Measurements from ENCODE around the gene APBA2. TPM values are rescaled to one million over a fixed set of nuclear protein-coding genes. Genes with fewer than 3 reads are reported as not detected.

The APBA2 gene
- total RNA-seq, 1 experiment from 2014 or later = 0.31 TPM

DNA sequence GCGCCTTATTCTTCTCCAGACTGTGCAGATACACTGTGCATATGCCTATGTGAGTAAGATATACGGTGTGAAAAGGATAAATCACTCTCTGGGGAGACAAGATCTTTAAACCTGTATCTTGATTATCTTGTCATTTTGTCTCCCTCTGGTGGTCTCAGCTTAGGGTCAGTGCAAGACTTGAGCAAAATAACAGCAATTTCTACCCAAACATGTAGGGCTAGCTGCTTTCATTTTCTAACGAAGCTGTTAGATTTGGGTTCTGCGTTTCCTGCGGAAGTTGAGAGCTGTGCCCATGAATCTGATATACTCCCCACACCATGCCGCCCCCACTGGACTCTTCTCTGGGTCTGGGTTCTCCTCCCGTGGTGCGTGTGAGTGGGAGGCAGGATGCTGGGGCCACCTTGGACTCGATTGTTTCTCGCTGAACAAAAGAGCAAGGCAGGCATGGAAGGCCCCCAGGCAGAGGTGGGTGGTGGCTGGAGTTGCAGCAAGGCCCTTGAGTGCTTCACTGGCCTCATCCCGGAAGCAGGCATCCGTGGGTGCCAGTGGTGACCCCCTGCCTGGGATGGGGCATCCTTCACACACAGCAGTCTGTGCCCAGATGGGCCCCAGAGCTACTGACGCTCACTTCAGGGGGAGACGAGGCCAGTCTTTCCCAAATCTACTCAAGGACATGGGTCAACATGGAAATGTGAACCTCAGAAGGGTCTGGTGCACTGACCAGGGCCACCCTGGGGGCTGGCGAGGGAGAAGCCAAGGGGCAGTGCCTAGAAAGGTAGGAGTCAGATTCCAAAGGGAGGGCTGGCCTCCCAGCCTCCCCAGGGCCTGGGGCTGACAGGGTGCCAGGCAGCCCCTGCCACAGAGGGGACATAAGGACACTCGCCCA lies 204.2 kb downstream of the APBA2 start:
- intact Hi-C loops (cut with micrococcal nuclease; ENCODE audit: unreplicated experiment) = no loop called here
- no peaks in the 10 kb centered on the region; the same call in 1 of the 2 replicates for H3K27me3 ChIP-seq (ENCODE audit: control insufficient read depth, insufficient read depth, low read length)
- no peaks in the 10 kb centered on the region for H3K9me3 ChIP-seq (ENCODE audit: control insufficient read depth, insufficient read depth, low read depth, low read length)
- no peak overlapping the region for H3K4me3 ChIP-seq (ENCODE audit: low read depth in 2 of 2, low read length in 2 of 2)
- no TSS peak for BruUV-seq (replicated peaks)
- ChIA-PET POLR2A (interaction anchor here (0.5 kb wide), 1 partner anchor 12 kb away, joined by 4 read pairs; no protein-coding TSS in a partner anchor), CTCF (interaction anchor here (0.6 kb wide), 1 partner anchor 14 kb away, joined by 5 read pairs; no protein-coding TSS in a partner anchor)
- no peak overlapping the region for H3K27ac ChIP-seq (ENCODE audit: low read length)
- no peaks in the 10 kb centered on the region for H3K36me3 ChIP-seq (ENCODE audit: control insufficient read depth, insufficient read depth, low read length)
- DNase-seq (ENCODE audit: low read depth, low spot score) (no peak), ATAC-seq (no peak)
- in situ Hi-C loops (cut with HindIII; ENCODE audit: low pct_unique_long_range_greater_than_20kb, low sequenced_read_pairs) = no loop called here
- H3K4me1 ChIP-seq (ENCODE audit: control insufficient read depth, insufficient read depth, low read length) = no peaks in the 10 kb centered on the region
- no peak for TF ChIP-seq SIN3A (IDR thresholded peaks at IDR 0.05; ENCODE audit: borderline replicate concordance, insufficient read depth, low read depth, low read length)
- TF ChIP-seq POLR2AphosphoS5 (IDR thresholded peaks at IDR 0.05; ENCODE audit: low read depth, low read length) = no peak
- TF ChIP-seq, protein P1, sequence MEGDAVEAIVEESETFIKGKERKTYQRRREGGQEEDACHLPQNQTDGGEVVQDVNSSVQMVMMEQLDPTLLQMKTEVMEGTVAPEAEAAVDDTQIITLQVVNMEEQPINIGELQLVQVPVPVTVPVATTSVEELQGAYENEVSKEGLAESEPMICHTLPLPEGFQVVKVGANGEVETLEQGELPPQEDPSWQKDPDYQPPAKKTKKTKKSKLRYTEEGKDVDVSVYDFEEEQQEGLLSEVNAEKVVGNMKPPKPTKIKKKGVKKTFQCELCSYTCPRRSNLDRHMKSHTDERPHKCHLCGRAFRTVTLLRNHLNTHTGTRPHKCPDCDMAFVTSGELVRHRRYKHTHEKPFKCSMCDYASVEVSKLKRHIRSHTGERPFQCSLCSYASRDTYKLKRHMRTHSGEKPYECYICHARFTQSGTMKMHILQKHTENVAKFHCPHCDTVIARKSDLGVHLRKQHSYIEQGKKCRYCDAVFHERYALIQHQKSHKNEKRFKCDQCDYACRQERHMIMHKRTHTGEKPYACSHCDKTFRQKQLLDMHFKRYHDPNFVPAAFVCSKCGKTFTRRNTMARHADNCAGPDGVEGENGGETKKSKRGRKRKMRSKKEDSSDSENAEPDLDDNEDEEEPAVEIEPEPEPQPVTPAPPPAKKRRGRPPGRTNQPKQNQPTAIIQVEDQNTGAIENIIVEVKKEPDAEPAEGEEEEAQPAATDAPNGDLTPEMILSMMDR (IDR thresholded peaks at IDR 0.05) = no peak
- TF ChIP-seq, protein P2, sequence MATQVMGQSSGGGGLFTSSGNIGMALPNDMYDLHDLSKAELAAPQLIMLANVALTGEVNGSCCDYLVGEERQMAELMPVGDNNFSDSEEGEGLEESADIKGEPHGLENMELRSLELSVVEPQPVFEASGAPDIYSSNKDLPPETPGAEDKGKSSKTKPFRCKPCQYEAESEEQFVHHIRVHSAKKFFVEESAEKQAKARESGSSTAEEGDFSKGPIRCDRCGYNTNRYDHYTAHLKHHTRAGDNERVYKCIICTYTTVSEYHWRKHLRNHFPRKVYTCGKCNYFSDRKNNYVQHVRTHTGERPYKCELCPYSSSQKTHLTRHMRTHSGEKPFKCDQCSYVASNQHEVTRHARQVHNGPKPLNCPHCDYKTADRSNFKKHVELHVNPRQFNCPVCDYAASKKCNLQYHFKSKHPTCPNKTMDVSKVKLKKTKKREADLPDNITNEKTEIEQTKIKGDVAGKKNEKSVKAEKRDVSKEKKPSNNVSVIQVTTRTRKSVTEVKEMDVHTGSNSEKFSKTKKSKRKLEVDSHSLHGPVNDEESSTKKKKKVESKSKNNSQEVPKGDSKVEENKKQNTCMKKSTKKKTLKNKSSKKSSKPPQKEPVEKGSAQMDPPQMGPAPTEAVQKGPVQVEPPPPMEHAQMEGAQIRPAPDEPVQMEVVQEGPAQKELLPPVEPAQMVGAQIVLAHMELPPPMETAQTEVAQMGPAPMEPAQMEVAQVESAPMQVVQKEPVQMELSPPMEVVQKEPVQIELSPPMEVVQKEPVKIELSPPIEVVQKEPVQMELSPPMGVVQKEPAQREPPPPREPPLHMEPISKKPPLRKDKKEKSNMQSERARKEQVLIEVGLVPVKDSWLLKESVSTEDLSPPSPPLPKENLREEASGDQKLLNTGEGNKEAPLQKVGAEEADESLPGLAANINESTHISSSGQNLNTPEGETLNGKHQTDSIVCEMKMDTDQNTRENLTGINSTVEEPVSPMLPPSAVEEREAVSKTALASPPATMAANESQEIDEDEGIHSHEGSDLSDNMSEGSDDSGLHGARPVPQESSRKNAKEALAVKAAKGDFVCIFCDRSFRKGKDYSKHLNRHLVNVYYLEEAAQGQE (IDR thresholded peaks at IDR 0.05; ENCODE audit: insufficient read depth in 1 of 2, low read depth in 2 of 2, low read length in 1 of 2) = no peak
- no peak for TF ChIP-seq TCF7L2 (IDR thresholded peaks at IDR 0.05; ENCODE audit: low read depth, low read length)

GRCh38 chr15:29090617-29091466 lies 205.1 kb downstream of the APBA2 start:
- DNase-seq (ENCODE audit: low read depth, low spot score) = no peak
- BruUV-seq (replicated peaks) = no TSS peak
- Histone ChIP-seq H3K27me3 (ENCODE audit: control insufficient read depth, insufficient read depth, low read length) (no peaks in the 10 kb centered on the region; the same call in 1 of the 2 replicates), H3K36me3 (ENCODE audit: control insufficient read depth, insufficient read depth, low read length) (no peaks in the 10 kb centered on the region), H3K9me3 (ENCODE audit: control insufficient read depth, insufficient read depth, low read depth, low read length) (no peaks in the 10 kb centered on the region), H3K4me1 (ENCODE audit: control insufficient read depth, insufficient read depth, low read length) (no peaks in the 10 kb centered on the region), H3K27ac (ENCODE audit: low read length) (no peak overlapping the region), H3K4me3 (ENCODE audit: low read depth in 2 of 2, low read length in 2 of 2) (no peak overlapping the region)
- ATAC-seq = 0 out of 2 replicates have a peak, but pooled peaks have one; percentile 22
- CTCF ChIA-PET = interaction anchor here (0.6 kb wide), 1 partner anchor 13 kb away, joined by 5 read pairs; no protein-coding TSS in a partner anchor
- POLR2A ChIA-PET = no interaction called here
- no peak for TF ChIP-seq SIN3A (IDR thresholded peaks at IDR 0.05; ENCODE audit: borderline replicate concordance, insufficient read depth, low read depth, low read length)
- TF ChIP-seq, protein P1 (IDR thresholded peaks at IDR 0.05) = peak; percentile 92
- in situ Hi-C loops (cut with HindIII; ENCODE audit: low pct_unique_long_range_greater_than_20kb, low sequenced_read_pairs) = no loop called here
- intact Hi-C loops (cut with micrococcal nuclease; ENCODE audit: unreplicated experiment) = no loop called here
